GM12891 (cell line): ENCODE data around the gene NHLH1.
A peak's percentile ranks its signal among the peaks of the same experiment; 100 is the strongest.
"Not testable (repeated sequence)": the region's sequence is repeated elsewhere in the genome, so short reads cannot be mapped to it uniquely, and the experiment has no call there.

Source experiments
- DNase-seq: peaks from one replicate; pipeline ENCODE4 v3.0.0; 2011; ENCODE audit warnings: low spot score; ENCODE audit not compliant: insufficient read length
- FAIRE-seq: peaks from 2 replicates; lab custom pipeline; 2011; peaks lifted over from hg19 to GRCh38; lab: Jason Lieb, UNC
- PAX5 ChIP-seq: IDR thresholded peaks from 2 replicates; pipeline ENCODE4 v1.6.1; 2011; ENCODE audit warnings: low read length, moderate library complexity, mild to moderate bottlenecking; ENCODE audit not compliant: insufficient read depth, severe bottlenecking
- POLR2A ChIP-seq: IDR thresholded peaks from 2 replicates; pipeline ENCODE4 v1.6.1; 2011; ENCODE audit warnings: low read depth, low read length, control low read depth
- POLR2AphosphoS5 ChIP-seq: IDR thresholded peaks from 2 replicates; pipeline ENCODE4 v1.6.1; 2011; ENCODE audit warnings: low read depth, low read length, control low read depth
- POU2F2 ChIP-seq: IDR thresholded peaks from 2 replicates; pipeline ENCODE4 v1.6.1; 2011; ENCODE audit warnings: low read depth, mild to moderate bottlenecking, control low read depth, low read length, moderate library complexity
- SPI1 ChIP-seq: IDR thresholded peaks from 2 replicates; pipeline ENCODE4 v1.6.1; 2011; ENCODE audit warnings: low read depth, low read length, control low read depth
- TAF1 ChIP-seq: IDR thresholded peaks from 2 replicates; pipeline ENCODE4 v1.6.1; 2011; ENCODE audit warnings: low read depth, low read length, control low read depth

Gene NHLH1

GRCh38 chr1:160375788-160376524 is 9.1 kb downstream of the NHLH1 start:
- TF ChIP-seq TAF1, result no peak
- TF ChIP-seq POU2F2, result no peak
- no peak for TF ChIP-seq POLR2A
- no peak for TF ChIP-seq PAX5
- no peak for TF ChIP-seq SPI1
- TF ChIP-seq POLR2AphosphoS5, result no peak
- DNase-seq (no peak), FAIRE-seq (no peak)

- TF ChIP-seq POLR2A (no peak), SPI1 (peak; percentile 41; the same call in 1 of the 2 replicates), TAF1 (no peak)
- DNase-seq (no peak), FAIRE-seq (peak; percentile 93)
Observed at GRCh38 chr1:160376525-160377131, 9.8 kb downstream of the NHLH1 start.

- no peak for DNase-seq
- no peak for FAIRE-seq
- TF ChIP-seq SPI1 (no peak), POLR2A (no peak)
Observed at GRCh38 chr1:160377585-160378206, 10.8 kb downstream of the NHLH1 start.

GRCh38 chr1:160384812-160385211 is 17.9 kb downstream of the NHLH1 start:
- not testable (repeated sequence) for FAIRE-seq, DNase-seq

- not testable (repeated sequence) for FAIRE-seq, DNase-seq
Observed at GRCh38 chr1:160388406-160388805, 21.5 kb downstream of the NHLH1 start.

GRCh38 chr1:160394673-160395072 is 27.8 kb downstream of the NHLH1 start:
- no peak for FAIRE-seq
- no peak for DNase-seq
- TF ChIP-seq POLR2A (no peak), PAX5 (no peak), TAF1 (no peak), POU2F2 (no peak), POLR2AphosphoS5 (no peak), SPI1 (no peak)

- DNase-seq, result no peak
- FAIRE-seq, result peak; percentile 40
- TF ChIP-seq POLR2A (no peak), POU2F2 (no peak), PAX5 (no peak)
Observed at GRCh38 chr1:160397651-160398050, 30.8 kb downstream of the NHLH1 start.

GRCh38 chr1:160398823-160399222 is 32.0 kb downstream of the NHLH1 start:
- TF ChIP-seq SPI1 (no peak), POLR2A (no peak), TAF1 (no peak), POU2F2 (no peak), PAX5 (no peak), POLR2AphosphoS5 (no peak)
- FAIRE-seq, result no peak

GRCh38 chr1:160399544-160400222 is 32.8 kb downstream of the NHLH1 start:
- no peak for TF ChIP-seq TAF1
- TF ChIP-seq PAX5, result no peak
- TF ChIP-seq POLR2AphosphoS5, result no peak
- TF ChIP-seq POU2F2, result no peak
- FAIRE-seq (no peak), DNase-seq (no peak)

More at GRCh38 chr1:160398823-160399222, 32.0 kb downstream of the NHLH1 start:
- no peak for DNase-seq

- DNase-seq, result peak; percentile 72
- TF ChIP-seq POLR2A (no peak), TAF1 (no peak), PAX5 (no peak), POLR2AphosphoS5 (no peak), SPI1 (no peak)
- no peak for FAIRE-seq
Observed at GRCh38 chr1:160400223-160400645, 33.4 kb downstream of the NHLH1 start, which contains the start of gene VANGL2. TSS of gene VANGL2 (plus strand) at chr1:160400564. CDS start at chr1:160415838, 15,274 bp downstream.
